IMR-90 (cell line): Measurements from ENCODE around the gene PLA2G2C. TPM values are rescaled to one million over a fixed set of nuclear protein-coding genes. Genes with fewer than 3 reads are reported as not detected.

Experiments used
- ATAC-seq: fragments of 200-7000 bp; cut with Tn5 transposase; 2 replicates; pipeline ENCODE4 v1.9.1; 2020; ENCODE audit warnings: low read depth, mild to moderate bottlenecking, moderate library complexity
- BruUV-seq: library from RNA; stranded (reverse); fragments of 400-500 nt; replicated peaks from 2 replicates; lab custom pipeline; 2021; lab: Mats Ljungman, UMichigan
- CTCF ChIA-PET: fragments of 300-600 bp; formaldehyde crosslinking; extraction: SDS; loops from one replicate; lab custom pipeline; 2021; ENCODE audit warnings: antibody characterized with exemption; lab: Yijun Ruan, JAX
- POLR2A ChIA-PET: fragments of 300-600 bp; sonication (Branson Sonifier 250); formaldehyde crosslinking; loops from one replicate; lab custom pipeline; 2022; ENCODE audit warnings: antibody characterized with exemption; ENCODE audit not compliant: unreplicated experiment; lab: Charles Lee
- DNase-seq: peaks from one replicate; pipeline ENCODE4 v3.0.0; 2013
- H2AFZ ChIP-seq: replicated peaks from 2 replicates; pipeline ENCODE3; 2013; ENCODE audit warnings: low read length, mild to moderate bottlenecking; ENCODE audit not compliant: poor library complexity
- H2AK5ac ChIP-seq: 2 replicates; pipeline ENCODE4 v1.6.1; 2013; ENCODE audit warnings: low read depth, low read length, inconsistent platforms
- H2AK9ac ChIP-seq: replicated peaks from 2 replicates; pipeline ENCODE3; 2013; ENCODE audit warnings: mild to moderate bottlenecking, low read depth, low read length, moderate library complexity; ENCODE audit not compliant: poor library complexity
- H2BK120ac ChIP-seq: 2 replicates; pipeline ENCODE4 v1.6.1; 2013; ENCODE audit warnings: low read depth, low read length, inconsistent platforms
- H2BK15ac ChIP-seq: 3 replicates; pipeline ENCODE4 v1.6.1; 2013; ENCODE audit warnings: low read depth, low read length, inconsistent platforms
- H2BK20ac ChIP-seq: 2 replicates; pipeline ENCODE4 v1.6.1; 2013; ENCODE audit warnings: low read depth, mild to moderate bottlenecking, inconsistent platforms, low read length, moderate library complexity
- H2BK5ac ChIP-seq: 2 replicates; pipeline ENCODE4 v1.6.1; 2013; ENCODE audit warnings: mild to moderate bottlenecking, low read depth, low read length, inconsistent platforms; ENCODE audit not compliant: poor library complexity, severe bottlenecking
- H3K14ac ChIP-seq: replicated peaks from 2 replicates; pipeline ENCODE4 v1.6.1; 2013; ENCODE audit warnings: low read depth, low read length, inconsistent platforms
- H3K18ac ChIP-seq: 2 replicates; pipeline ENCODE4 v1.6.1; 2013; ENCODE audit warnings: low read depth, low read length, control low read depth
- H3K23ac ChIP-seq: 2 replicates; pipeline ENCODE4 v1.6.1; 2013; ENCODE audit warnings: low read depth, low read length, inconsistent platforms
- H3K27ac ChIP-seq: 2 replicates; pipeline ENCODE4 v1.5.1; 2013; ENCODE audit warnings: mild to moderate bottlenecking, control low read depth, low read length; ENCODE audit not compliant: insufficient read depth
- H3K27me3 ChIP-seq: 2 replicates; pipeline ENCODE4 v1.6.1; 2013; ENCODE audit warnings: low read length; ENCODE audit not compliant: control insufficient read depth, insufficient read depth
- H3K36me3 ChIP-seq: 2 replicates; pipeline ENCODE4 v1.6.1; 2013; ENCODE audit warnings: low read length, mixed read lengths; ENCODE audit not compliant: control insufficient read depth, insufficient read depth
- H3K4ac ChIP-seq: 2 replicates; pipeline ENCODE4 v1.6.1; 2013; ENCODE audit warnings: low read depth, low read length, inconsistent platforms
- H3K4me1 ChIP-seq: 2 replicates; pipeline ENCODE4 v1.6.1; 2013; ENCODE audit warnings: low read length, mixed read lengths; ENCODE audit not compliant: control insufficient read depth, insufficient read depth
- H3K4me2 ChIP-seq: 2 replicates; pipeline ENCODE4 v1.6.1; 2013; ENCODE audit warnings: low read depth, mild to moderate bottlenecking, control low read depth, low read length, moderate library complexity
- H3K4me3 ChIP-seq: 2 replicates; pipeline ENCODE4 v1.5.1; 2013; ENCODE audit warnings: low read depth, mild to moderate bottlenecking, control low read depth, low read length, moderate library complexity; ENCODE audit not compliant: insufficient read depth
- H3K56ac ChIP-seq: 2 replicates; pipeline ENCODE4 v1.6.1; 2013; ENCODE audit warnings: low read length, inconsistent platforms; ENCODE audit not compliant: insufficient read depth; ENCODE audit errors: extremely low read depth
- H3K79me1 ChIP-seq, 2 experiments: 2 replicates each; pipeline ENCODE4 v1.6.1; 2013; ENCODE audit warnings: low read length in 2 of 2, inconsistent platforms in 1 of 2, low read depth in 1 of 2
- H3K9ac ChIP-seq: 2 replicates; pipeline ENCODE4 v1.6.1; 2013; ENCODE audit warnings: low read depth, low read length, control low read depth
- H3K9me1 ChIP-seq: 2 replicates; pipeline ENCODE4 v1.6.1; 2013; ENCODE audit warnings: low read length, inconsistent platforms; ENCODE audit not compliant: insufficient read depth
- H3K9me3 ChIP-seq: 2 replicates; pipeline ENCODE4 v1.6.1; 2013; ENCODE audit warnings: low read length; ENCODE audit not compliant: control insufficient read depth, insufficient read depth
- H4K20me1 ChIP-seq: 2 replicates; pipeline ENCODE4 v1.6.1; 2013; ENCODE audit warnings: low read length, inconsistent platforms; ENCODE audit not compliant: insufficient read depth
- H4K5ac ChIP-seq: 2 replicates; pipeline ENCODE4 v1.6.1; 2013; ENCODE audit warnings: mild to moderate bottlenecking, low read depth, low read length, control low read depth
- H4K8ac ChIP-seq, 2 experiments: 2 replicates each; pipeline ENCODE4 v1.6.1; 2013; ENCODE audit warnings: low read depth in 2 of 2, low read length in 2 of 2, control low read depth in 1 of 2, inconsistent platforms in 1 of 2
- H4K91ac ChIP-seq: 2 replicates; pipeline ENCODE4 v1.6.1; 2013; ENCODE audit warnings: low read depth, low read length, inconsistent platforms; ENCODE audit not compliant: insufficient read depth
- BHLHE40 ChIP-seq: fragments of 150-350 bp; IDR thresholded peaks from 2 replicates; pipeline ENCODE4 v1.6.1; 2016; ENCODE audit warnings: mild to moderate bottlenecking, low read depth, low read length
- CEBPB ChIP-seq: IDR thresholded peaks from 2 replicates; pipeline ENCODE4 v1.6.1; 2012; ENCODE audit warnings: low read depth, low read length, improper control_type of control experiment
- CHD1 ChIP-seq: IDR thresholded peaks from 2 replicates; pipeline ENCODE4 v1.6.1; 2012; ENCODE audit warnings: low read depth, low read length, improper control_type of control experiment
- FOS ChIP-seq: fragments of 150-350 bp; IDR thresholded peaks from 2 replicates; pipeline ENCODE4 v1.6.1; 2016; ENCODE audit warnings: low read depth, low read length
- MAFK ChIP-seq: IDR thresholded peaks from 2 replicates; pipeline ENCODE4 v1.6.1; 2012; ENCODE audit warnings: low read depth, low read length, improper control_type of control experiment
- MAZ ChIP-seq: IDR thresholded peaks from 2 replicates; pipeline ENCODE4 v1.6.1; 2012; ENCODE audit warnings: low read depth, mild to moderate bottlenecking, low read length, improper control_type of control experiment, moderate library complexity, borderline replicate concordance
- MXI1 ChIP-seq: IDR thresholded peaks from 2 replicates; pipeline ENCODE4 v1.6.1; 2012; ENCODE audit warnings: low read depth, mild to moderate bottlenecking, low read length, moderate library complexity, borderline replicate concordance
- NFE2L2 ChIP-seq: fragments of 150-350 bp; IDR thresholded peaks from 2 replicates; pipeline ENCODE4 v1.6.1; 2016; ENCODE audit warnings: low read depth, mild to moderate bottlenecking, low read length
- POLR2A ChIP-seq: IDR thresholded peaks from 2 replicates; pipeline ENCODE4 v1.6.1; 2012; ENCODE audit warnings: mild to moderate bottlenecking, low read depth, low read length
- RAD21 ChIP-seq: IDR thresholded peaks from 2 replicates; pipeline ENCODE4 v1.6.1; 2012; ENCODE audit warnings: low read length, improper control_type of control experiment
- RCOR1 ChIP-seq: IDR thresholded peaks from 2 replicates; pipeline ENCODE4 v1.6.1; 2012; ENCODE audit warnings: mild to moderate bottlenecking, low read length, improper control_type of control experiment; ENCODE audit not compliant: insufficient replicate concordance
- RFX5 ChIP-seq: IDR thresholded peaks from 2 replicates; pipeline ENCODE4 v1.8.0; 2012; ENCODE audit warnings: low read depth, mild to moderate bottlenecking, low read length, moderate library complexity
- SMC3 ChIP-seq: fragments of 150-350 bp; IDR thresholded peaks from 2 replicates; pipeline ENCODE4 v1.6.1; 2016; ENCODE audit warnings: low read depth, mild to moderate bottlenecking, antibody characterized with exemption, low read length, moderate library complexity
- WGBS, 2 experiments: methylation state at CpG; one replicate each; pipeline versions ENCODE4 v1.1.5 to v1.1.7; 2013; ENCODE audit warnings: missing lambda C conversion rate in 2 of 2; ENCODE audit not compliant: insufficient read length in 1 of 2; ENCODE audit errors: extremely low coverage in 2 of 2; 5-methylcytosine and 5-hydroxymethylcytosine counted together
- dilution Hi-C: fragments of 300-500 bp; cut with HindIII; formaldehyde crosslinking; loops from one replicate; pipeline ENCODE4 v1.14.3; 2018; ENCODE audit warnings: low sequenced_read_pairs; ENCODE audit not compliant: unreplicated experiment
- in situ Hi-C: fragments of 300-500 bp; cut with MboI; formaldehyde crosslinking; loops from 3 replicates; pipeline ENCODE4 v1.14.3; 2019; ENCODE audit warnings: low sequenced_read_pairs, inconsistent platforms, mixed read lengths
- intact Hi-C: fragments of 100-400 bp; cut with micrococcal nuclease; formaldehyde crosslinking; loops from 2 replicates; pipeline ENCODE4 v1.10.0; 2022
- polyA plus RNA-seq, 3 experiments: library from polyadenylated mRNA; depleted of rRNA; stranded (reverse); fragments of >200 nt; gene quantifications; 2 replicates each; pipeline ENCODE4 v1.2.3, GENCODE V29; 2012; ENCODE audit warnings: low replicate concordance in 1 of 3
- total RNA-seq: library from RNA; depleted of rRNA; stranded (reverse); fragments of >200 nt; gene quantifications from 2 replicates; pipeline ENCODE4 v1.2.3, GENCODE V29; 2012
- TF ChIP-seq, protein P1 (sequence below): fragments of 150-350 bp; IDR thresholded peaks from 2 replicates; pipeline ENCODE4 v1.6.1; 2016; ENCODE audit warnings: low read depth, mild to moderate bottlenecking, low read length, moderate library complexity, borderline replicate concordance
- TF ChIP-seq, protein P2 (sequence below): fragments of 150-350 bp; IDR thresholded peaks from 2 replicates; pipeline ENCODE4 v1.6.1; 2017; ENCODE audit warnings: mild to moderate bottlenecking, antibody characterized with exemption, low read length, low read depth
- TF ChIP-seq, protein P3 (sequence below): conservative IDR thresholded peaks from 2 replicates; pipeline ENCODE4 v1.5.1; 2012; ENCODE audit warnings: mild to moderate bottlenecking, low read depth, low read length, improper control_type of control experiment

PLA2G2C gene
- total and polyA plus RNA-seq, 2 of the 4 experiments (the other 2 are of a cell fraction), result not detected

DNA sequence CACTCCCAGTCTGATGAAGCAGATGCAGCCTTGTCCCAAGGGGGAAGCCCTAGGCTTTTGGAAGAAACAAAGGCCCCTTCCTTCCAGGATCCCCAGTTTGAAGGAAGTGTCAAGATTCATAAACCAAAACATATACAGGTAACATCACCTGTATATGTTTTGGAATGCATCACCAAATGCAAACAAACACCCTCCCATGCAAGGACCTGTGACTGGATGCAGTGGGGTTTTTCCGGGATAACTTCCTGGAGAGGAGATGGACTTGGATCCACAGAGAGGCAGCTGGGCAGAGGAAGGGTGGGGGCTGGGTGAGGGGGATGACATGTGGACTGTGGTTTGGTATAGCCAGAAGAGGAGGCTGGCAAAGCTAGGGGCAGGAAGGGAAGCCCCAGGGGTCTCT, 48.7 kb downstream of the PLA2G2C start:
- Histone ChIP-seq H4K91ac (no peak overlapping the region), H3K14ac (no peak overlapping the region), H3K27me3 (peaks cover 8% of the 10 kb centered on the region), H4K20me1 (no peaks in the 10 kb centered on the region), H3K79me1 (no peaks in the 10 kb centered on the region), H3K4me3 (no peak overlapping the region), H2BK120ac (no peak overlapping the region), H3K56ac (no peak overlapping the region), H3K9me1 (0 out of 2 replicates have a peak, but pooled peaks cover 3% of the 10 kb centered on the region), H3K27ac (no peak overlapping the region), H3K18ac (no peak overlapping the region), H3K4ac (no peak overlapping the region), H3K4me1 (no peaks in the 10 kb centered on the region), H2AK9ac (no peak overlapping the region), H3K36me3 (no peaks in the 10 kb centered on the region), H3K9me3 (no peaks in the 10 kb centered on the region), H2BK15ac (no peak overlapping the region), H2AFZ (no peak overlapping the region), H4K8ac (no peak overlapping the region), H3K23ac (no peak overlapping the region), H3K9ac (no peak overlapping the region), H2BK20ac (no peak overlapping the region), H2BK5ac (no peak overlapping the region), H3K4me2 (no peak overlapping the region), H2AK5ac (no peak overlapping the region), H4K5ac (no peak overlapping the region)
- TF ChIP-seq, protein P1, sequence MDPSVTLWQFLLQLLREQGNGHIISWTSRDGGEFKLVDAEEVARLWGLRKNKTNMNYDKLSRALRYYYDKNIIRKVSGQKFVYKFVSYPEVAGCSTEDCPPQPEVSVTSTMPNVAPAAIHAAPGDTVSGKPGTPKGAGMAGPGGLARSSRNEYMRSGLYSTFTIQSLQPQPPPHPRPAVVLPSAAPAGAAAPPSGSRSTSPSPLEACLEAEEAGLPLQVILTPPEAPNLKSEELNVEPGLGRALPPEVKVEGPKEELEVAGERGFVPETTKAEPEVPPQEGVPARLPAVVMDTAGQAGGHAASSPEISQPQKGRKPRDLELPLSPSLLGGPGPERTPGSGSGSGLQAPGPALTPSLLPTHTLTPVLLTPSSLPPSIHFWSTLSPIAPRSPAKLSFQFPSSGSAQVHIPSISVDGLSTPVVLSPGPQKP, result no peak
- TF ChIP-seq, protein P2, sequence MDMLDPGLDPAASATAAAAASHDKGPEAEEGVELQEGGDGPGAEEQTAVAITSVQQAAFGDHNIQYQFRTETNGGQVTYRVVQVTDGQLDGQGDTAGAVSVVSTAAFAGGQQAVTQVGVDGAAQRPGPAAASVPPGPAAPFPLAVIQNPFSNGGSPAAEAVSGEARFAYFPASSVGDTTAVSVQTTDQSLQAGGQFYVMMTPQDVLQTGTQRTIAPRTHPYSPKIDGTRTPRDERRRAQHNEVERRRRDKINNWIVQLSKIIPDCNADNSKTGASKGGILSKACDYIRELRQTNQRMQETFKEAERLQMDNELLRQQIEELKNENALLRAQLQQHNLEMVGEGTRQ, result no peak
- TF ChIP-seq MAZ (no peak), POLR2A (no peak), BHLHE40 (no peak), CEBPB (no peak), SMC3 (no peak), MAFK (no peak), NFE2L2 (no peak), MXI1 (no peak), RAD21 (no peak), RFX5 (no peak), CHD1 (no peak), FOS (no peak), RCOR1 (no peak)
- TF ChIP-seq, protein P3, sequence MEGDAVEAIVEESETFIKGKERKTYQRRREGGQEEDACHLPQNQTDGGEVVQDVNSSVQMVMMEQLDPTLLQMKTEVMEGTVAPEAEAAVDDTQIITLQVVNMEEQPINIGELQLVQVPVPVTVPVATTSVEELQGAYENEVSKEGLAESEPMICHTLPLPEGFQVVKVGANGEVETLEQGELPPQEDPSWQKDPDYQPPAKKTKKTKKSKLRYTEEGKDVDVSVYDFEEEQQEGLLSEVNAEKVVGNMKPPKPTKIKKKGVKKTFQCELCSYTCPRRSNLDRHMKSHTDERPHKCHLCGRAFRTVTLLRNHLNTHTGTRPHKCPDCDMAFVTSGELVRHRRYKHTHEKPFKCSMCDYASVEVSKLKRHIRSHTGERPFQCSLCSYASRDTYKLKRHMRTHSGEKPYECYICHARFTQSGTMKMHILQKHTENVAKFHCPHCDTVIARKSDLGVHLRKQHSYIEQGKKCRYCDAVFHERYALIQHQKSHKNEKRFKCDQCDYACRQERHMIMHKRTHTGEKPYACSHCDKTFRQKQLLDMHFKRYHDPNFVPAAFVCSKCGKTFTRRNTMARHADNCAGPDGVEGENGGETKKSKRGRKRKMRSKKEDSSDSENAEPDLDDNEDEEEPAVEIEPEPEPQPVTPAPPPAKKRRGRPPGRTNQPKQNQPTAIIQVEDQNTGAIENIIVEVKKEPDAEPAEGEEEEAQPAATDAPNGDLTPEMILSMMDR, result no peak
- BruUV-seq, result no TSS peak
- WGBS, 2 experiments, result no CpG with 5 or more reads among the region's 1 CpG
- in situ Hi-C loops (no loop called here), dilution Hi-C loops (no loop called here), intact Hi-C loops (no loop called here)
- DNase-seq (no peak), ATAC-seq (no peak)
- ChIA-PET CTCF (no interaction called here), POLR2A (no interaction called here)
